ACC112 (cell line): ENCODE measurements around the gene TOLLIP.

Experiments
- H2AFZ ChIP-seq: fragments of 200-600 bp; sonication (generic); one replicate; pipeline ENCODE4 v1.6.0; 2017; ENCODE audit warnings: antibody characterized with exemption, low read length; ENCODE audit not compliant: unreplicated experiment
- H3K27ac ChIP-seq: fragments of 200-600 bp; sonication (generic); 2 replicates; pipeline ENCODE4 v1.5.1; 2014; ENCODE audit warnings: low read depth, mild to moderate bottlenecking, antibody characterized with exemption, low read length, moderate library complexity
- H3K27me3 ChIP-seq: fragments of 200-600 bp; sonication (generic); 2 replicates; pipeline ENCODE4 v1.6.1; 2014; ENCODE audit warnings: mild to moderate bottlenecking, antibody characterized with exemption, low read length, moderate library complexity, mixed read lengths; ENCODE audit not compliant: insufficient read depth
- H3K36me3 ChIP-seq: fragments of 200-600 bp; sonication (generic); 2 replicates; pipeline ENCODE4 v1.6.1; 2016; ENCODE audit warnings: mild to moderate bottlenecking, antibody characterized with exemption, low read length, moderate library complexity, mixed read lengths; ENCODE audit not compliant: insufficient read depth
- H3K4me1 ChIP-seq: fragments of 200-600 bp; sonication (generic); one replicate; pipeline ENCODE4 v1.6.1; 2016; ENCODE audit warnings: low read length, mixed read lengths; ENCODE audit not compliant: insufficient read depth, unreplicated experiment, control insufficient read depth
- H3K4me3 ChIP-seq: fragments of 200-600 bp; sonication (generic); 2 replicates; pipeline ENCODE4 v1.5.1; 2014; ENCODE audit warnings: mild to moderate bottlenecking, low read depth, low read length
- H3K79me2 ChIP-seq: fragments of 200-600 bp; sonication (generic); one replicate; pipeline ENCODE4 v1.6.0; 2016; ENCODE audit warnings: low read length; ENCODE audit not compliant: control insufficient read depth, unreplicated experiment, insufficient read depth

Gene TOLLIP

GRCh38 chr11:1279674-1280055 lies 29.8 kb downstream of the TOLLIP start:
- no peak overlapping the region for H2AFZ ChIP-seq
- no peak overlapping the region for H3K27ac ChIP-seq
- H3K27me3 ChIP-seq: no peaks in the 10 kb centered on the region
- H3K36me3 ChIP-seq: no peaks in the 10 kb centered on the region
- H3K79me2 ChIP-seq: no peaks in the 10 kb centered on the region
- H3K4me1 ChIP-seq: no peaks in the 10 kb centered on the region
- H3K4me3 ChIP-seq: no peak overlapping the region

- no peaks in the 10 kb centered on the region for H3K27me3 ChIP-seq
- H3K36me3 ChIP-seq: no peaks in the 10 kb centered on the region
- H3K27ac ChIP-seq: no peak overlapping the region
- H2AFZ ChIP-seq: no peak overlapping the region
- H3K79me2 ChIP-seq: no peaks in the 10 kb centered on the region
- no peak overlapping the region for H3K4me3 ChIP-seq
- no peaks in the 10 kb centered on the region for H3K4me1 ChIP-seq
Measured at GRCh38 chr11:1278766-1279673, 30.4 kb downstream of the TOLLIP start.

GRCh38 chr11:1277936-1278512 lies 31.4 kb downstream of the TOLLIP start:
- no peaks in the 10 kb centered on the region for H3K4me1 ChIP-seq
- no peaks in the 10 kb centered on the region for H3K27me3 ChIP-seq
- H3K36me3 ChIP-seq: no peaks in the 10 kb centered on the region
- no peak overlapping the region for H3K27ac ChIP-seq
- H3K79me2 ChIP-seq: no peaks in the 10 kb centered on the region
- no peak overlapping the region for H3K4me3 ChIP-seq
- no peak overlapping the region for H2AFZ ChIP-seq

GRCh38 chr11:1276866-1277615 lies 32.4 kb downstream of the TOLLIP start:
- H3K4me3 ChIP-seq: no peak overlapping the region
- H3K27ac ChIP-seq: no peak overlapping the region
- no peaks in the 10 kb centered on the region for H3K36me3 ChIP-seq
- H3K79me2 ChIP-seq: no peaks in the 10 kb centered on the region
- H2AFZ ChIP-seq: no peak overlapping the region
- no peaks in the 10 kb centered on the region for H3K4me1 ChIP-seq
- H3K27me3 ChIP-seq: no peaks in the 10 kb centered on the region

GRCh38 chr11:1276041-1276790 lies 33.2 kb downstream of the TOLLIP start:
- no peak overlapping the region for H2AFZ ChIP-seq
- no peak overlapping the region for H3K4me3 ChIP-seq
- H3K27ac ChIP-seq: no peak overlapping the region
- no peaks in the 10 kb centered on the region for H3K4me1 ChIP-seq
- H3K79me2 ChIP-seq: no peaks in the 10 kb centered on the region
- no peaks in the 10 kb centered on the region for H3K27me3 ChIP-seq
- H3K36me3 ChIP-seq: no peaks in the 10 kb centered on the region

GRCh38 chr11:1275021-1275420 lies 34.4 kb downstream of the TOLLIP start:
- Histone ChIP-seq H3K27ac (no peak overlapping the region), H3K79me2 (no peaks in the 10 kb centered on the region), H3K36me3 (no peaks in the 10 kb centered on the region), H2AFZ (no peak overlapping the region), H3K4me3 (no peak overlapping the region), H3K4me1 (no peaks in the 10 kb centered on the region), H3K27me3 (no peaks in the 10 kb centered on the region)

- Histone ChIP-seq H3K27me3 (no peaks in the 10 kb centered on the region), H3K27ac (no peak overlapping the region), H2AFZ (no peak overlapping the region), H3K79me2 (no peaks in the 10 kb centered on the region), H3K4me3 (no peak overlapping the region), H3K4me1 (no peaks in the 10 kb centered on the region), H3K36me3 (no peaks in the 10 kb centered on the region)
Measured at GRCh38 chr11:1274501-1274900, 34.9 kb downstream of the TOLLIP start.

- Histone ChIP-seq H3K4me3 (no peak overlapping the region), H3K27ac (no peak overlapping the region), H3K36me3 (no peaks in the 10 kb centered on the region), H3K4me1 (no peaks in the 10 kb centered on the region), H2AFZ (no peak overlapping the region), H3K27me3 (no peaks in the 10 kb centered on the region), H3K79me2 (no peaks in the 10 kb centered on the region)
Measured at GRCh38 chr11:1272531-1272930, 36.9 kb downstream of the TOLLIP start.

GRCh38 chr11:1271927-1272326 lies 37.5 kb downstream of the TOLLIP start:
- no peaks in the 10 kb centered on the region for H3K27me3 ChIP-seq
- no peak overlapping the region for H3K27ac ChIP-seq
- H3K79me2 ChIP-seq: no peaks in the 10 kb centered on the region
- no peak overlapping the region for H3K4me3 ChIP-seq
- no peaks in the 10 kb centered on the region for H3K4me1 ChIP-seq
- no peaks in the 10 kb centered on the region for H3K36me3 ChIP-seq
- no peak overlapping the region for H2AFZ ChIP-seq

- Histone ChIP-seq H3K27me3 (no peaks in the 10 kb centered on the region), H2AFZ (no peak overlapping the region), H3K27ac (no peak overlapping the region), H3K79me2 (no peaks in the 10 kb centered on the region), H3K4me1 (no peaks in the 10 kb centered on the region), H3K36me3 (no peaks in the 10 kb centered on the region), H3K4me3 (no peak overlapping the region)
Measured at GRCh38 chr11:1271406-1271805, 38.0 kb downstream of the TOLLIP start.
